ENCODE measurements around the gene ADAMTSL4. TPM values are rescaled to one million over a fixed set of nuclear protein-coding genes. Genes with fewer than 3 reads are reported as not detected.

The ADAMTSL4 gene
- total and polyA plus RNA-seq, 9 of the 15 experiments (the other 6 are each of a cell fraction or from before 2014, with no cell fraction given), result 12.7 to 212 (median 35.6) TPM

DNA sequence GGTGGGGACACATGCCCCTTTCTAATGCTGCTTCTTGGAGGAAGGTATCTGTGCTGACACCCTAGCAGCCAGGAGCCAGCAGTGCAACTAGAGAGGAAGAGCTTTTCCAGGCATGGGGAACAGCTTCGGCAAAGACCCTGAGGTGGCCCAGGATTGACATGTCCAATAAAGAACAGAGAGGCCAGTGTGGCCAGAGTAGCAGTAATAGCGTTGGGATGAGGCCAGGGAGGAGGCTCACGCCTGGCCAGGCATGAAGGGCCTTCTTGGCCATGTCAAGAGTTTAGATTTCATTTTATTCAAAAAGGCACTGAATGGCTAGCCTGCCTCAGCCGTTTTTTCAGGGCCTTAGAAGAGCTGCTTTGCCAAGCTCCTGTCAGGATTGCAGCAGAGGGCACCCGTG, 16.3 kb upstream of the ADAMTSL4 start:
- Histone ChIP-seq H3K4me3 (no peak overlapping the region), H3K4me1 (replicated peaks in 1 of 2; ENCODE audit: control insufficient read depth in 2 of 2, insufficient read depth in 2 of 2, low read length in 2 of 2) (peaks cover 8 to 19% of the 10 kb centered on the region in 2 experiments; a peak in 4 of 5 replicates), H3K27me3 (ENCODE audit: control insufficient read depth in 2 of 2, insufficient read depth in 2 of 2, low read length in 2 of 2) (no peaks in the 10 kb centered on the region), H3K79me2 (ENCODE audit: control insufficient read depth, insufficient read depth, low read length) (no peaks in the 10 kb centered on the region), H3K27ac (ENCODE audit: extremely low read depth, low read depth, low read length) (0 out of 3 replicates have a peak overlapping the region, but pooled peaks have one; percentile 13), H3K9me3 (replicated peaks; ENCODE audit: control insufficient read depth, insufficient read depth, low read depth, low read length) (no peaks in the 10 kb centered on the region), H3K9ac (ENCODE audit: insufficient read depth in 1 of 2, low read depth in 2 of 2, low read length in 2 of 2) (peak overlapping the region in 1 of 2 experiments; percentile 49; a peak in 2 of 4 replicates), H4K20me1 (replicated peaks; ENCODE audit: control insufficient read depth, insufficient read depth, low read length) (no peaks in the 10 kb centered on the region), H3K4me2 (ENCODE audit: insufficient read depth, low read length) (no peak overlapping the region), H2AFZ (ENCODE audit: low read depth, low read length) (peak overlapping the region; percentile 85), H3K9me1 (ENCODE audit: control insufficient read depth, insufficient read depth, low read length) (no peaks in the 10 kb centered on the region), H3K36me3 (ENCODE audit: control insufficient read depth, insufficient read depth, low read length) (no peaks in the 10 kb centered on the region)
- BruUV-seq (replicated peaks), result no TSS peak
- FAIRE-seq, result no peak
- in situ Hi-C loops (cut with MboI) (no loop called here), intact Hi-C loops (cut with micrococcal nuclease) (loop anchor here (1.0 to 2.0 kb wide), 4 partner anchors 20 to 278 kb away; partner anchors contain the start of gene TARS2)
- ChIA-PET POLR2A (interaction anchor here (0.5 to 6.3 kb wide), 8 partner anchors 13 to 505 kb away, joined by 3 to 53 read pairs (median 3); partner anchors contain the start of genes ADAMTSL4 and FALEC), CTCF (ENCODE audit: low intra/inter-chr PET ratio) (interaction anchor here (1.2 to 1.9 kb wide), 3 partner anchors 48 to 277 kb away, joined by 5 to 18 read pairs (median 9); no protein-coding TSS in a partner anchor)
- DNase-seq (ENCODE audit: extremely low read depth in 1 of 4, low spot score in 3 of 4), result no peak
- WGBS (ENCODE audit: insufficient coverage, low coverage, missing lambda C conversion rate), result 34% methylated on average over 5 of the region's 5 CpGs
- TF ChIP-seq PML (IDR thresholded peaks at IDR 0.05; ENCODE audit: low read length) (no peak), ZBTB1 (CRISPR knock-in tag; IDR thresholded peaks at IDR 0.05; ENCODE audit: borderline replicate concordance, low read depth) (0 out of 2 replicates have a peak, but pooled peaks have one; percentile 17), ETV1 (tag; conservative IDR thresholded peaks at IDR 0.05; ENCODE audit: low read depth) (0 out of 2 replicates have a peak, but pooled peaks have one; percentile 13), NBN (IDR thresholded peaks at IDR 0.05; ENCODE audit: low read depth) (0 out of 2 replicates have a peak, but pooled peaks have one; percentile 3), IRF1 (CRISPR knock-in tag; IDR thresholded peaks at IDR 0.05; ENCODE audit: borderline replicate concordance) (no peak), DIDO1 (tag; IDR thresholded peaks at IDR 0.05; ENCODE audit: low read depth) (no peak), TAF15 (IDR thresholded peaks at IDR 0.05; ENCODE audit: low read depth, low read length) (no peak)
- TF ChIP-seq, protein P1, sequence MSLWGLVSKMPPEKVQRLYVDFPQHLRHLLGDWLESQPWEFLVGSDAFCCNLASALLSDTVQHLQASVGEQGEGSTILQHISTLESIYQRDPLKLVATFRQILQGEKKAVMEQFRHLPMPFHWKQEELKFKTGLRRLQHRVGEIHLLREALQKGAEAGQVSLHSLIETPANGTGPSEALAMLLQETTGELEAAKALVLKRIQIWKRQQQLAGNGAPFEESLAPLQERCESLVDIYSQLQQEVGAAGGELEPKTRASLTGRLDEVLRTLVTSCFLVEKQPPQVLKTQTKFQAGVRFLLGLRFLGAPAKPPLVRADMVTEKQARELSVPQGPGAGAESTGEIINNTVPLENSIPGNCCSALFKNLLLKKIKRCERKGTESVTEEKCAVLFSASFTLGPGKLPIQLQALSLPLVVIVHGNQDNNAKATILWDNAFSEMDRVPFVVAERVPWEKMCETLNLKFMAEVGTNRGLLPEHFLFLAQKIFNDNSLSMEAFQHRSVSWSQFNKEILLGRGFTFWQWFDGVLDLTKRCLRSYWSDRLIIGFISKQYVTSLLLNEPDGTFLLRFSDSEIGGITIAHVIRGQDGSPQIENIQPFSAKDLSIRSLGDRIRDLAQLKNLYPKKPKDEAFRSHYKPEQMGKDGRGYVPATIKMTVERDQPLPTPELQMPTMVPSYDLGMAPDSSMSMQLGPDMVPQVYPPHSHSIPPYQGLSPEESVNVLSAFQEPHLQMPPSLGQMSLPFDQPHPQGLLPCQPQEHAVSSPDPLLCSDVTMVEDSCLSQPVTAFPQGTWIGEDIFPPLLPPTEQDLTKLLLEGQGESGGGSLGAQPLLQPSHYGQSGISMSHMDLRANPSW (CRISPR knock-in tag; IDR thresholded peaks at IDR 0.05), result no peak
- ATAC-seq, result no peak

Measured in K562 (cell line).